GM18499 (cell line): Measurements from ENCODE around the gene ASPSCR1.

Source experiments
- ATAC-seq: cut with Tn5 transposase; IDR thresholded peaks from one replicate; pipeline ENCODE4 v1.9.1; 2021; ENCODE audit warnings: moderate number of reproducible peaks; ENCODE audit not compliant: insufficient read depth, unreplicated experiment

ASPSCR1 gene

GRCh38 chr17:81996757-81997441, 19.5 kb downstream of the ASPSCR1 start:
- ATAC-seq = no peak

DNA sequence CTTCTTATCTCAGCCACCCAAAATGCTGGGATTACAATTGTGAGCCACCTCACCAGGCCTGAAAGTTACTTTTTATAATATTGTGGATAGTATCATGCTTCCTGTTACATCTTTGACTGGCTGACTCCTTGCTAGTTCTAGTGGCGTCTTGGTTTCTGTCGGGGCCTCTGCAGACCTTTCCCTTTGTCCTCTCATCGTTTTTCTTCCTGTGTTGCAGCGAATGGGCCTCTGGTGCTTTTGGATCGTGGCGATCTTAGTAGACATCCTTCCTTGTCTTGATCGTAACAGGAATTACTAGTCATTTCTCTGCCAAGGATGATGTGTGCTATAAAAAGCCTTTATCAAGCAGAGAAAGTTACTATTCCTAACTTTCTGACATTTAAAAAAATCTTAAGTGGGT, 20.8 kb downstream of the ASPSCR1 start:
- no peak for ATAC-seq

GRCh38 chr17:81998691-81999438, 21.4 kb downstream of the ASPSCR1 start:
- ATAC-seq = no peak

DNA sequence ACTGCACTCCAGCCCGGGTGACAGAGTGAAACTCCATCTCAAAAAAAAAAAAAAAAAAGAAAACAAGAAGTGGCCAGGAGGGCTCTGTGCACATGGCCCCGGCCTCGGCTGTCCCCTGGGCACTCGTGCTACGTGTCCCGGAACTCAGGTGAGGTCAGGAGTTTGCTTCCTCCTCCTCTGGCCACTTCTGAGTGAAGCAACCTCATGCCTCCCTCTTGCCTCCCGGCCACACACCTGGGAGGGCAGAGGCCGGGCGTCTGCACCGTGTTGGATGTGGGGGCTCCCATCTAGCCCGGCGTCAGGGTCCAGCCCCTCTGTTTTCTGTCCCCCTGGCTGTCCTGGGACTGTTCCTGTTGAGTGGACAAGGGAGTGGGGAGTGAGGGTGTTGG, 22.2 kb downstream of the ASPSCR1 start:
- no peak for ATAC-seq

GRCh38 chr17:81999976-82000802, 22.8 kb downstream of the ASPSCR1 start:
- ATAC-seq = no peak

DNA sequence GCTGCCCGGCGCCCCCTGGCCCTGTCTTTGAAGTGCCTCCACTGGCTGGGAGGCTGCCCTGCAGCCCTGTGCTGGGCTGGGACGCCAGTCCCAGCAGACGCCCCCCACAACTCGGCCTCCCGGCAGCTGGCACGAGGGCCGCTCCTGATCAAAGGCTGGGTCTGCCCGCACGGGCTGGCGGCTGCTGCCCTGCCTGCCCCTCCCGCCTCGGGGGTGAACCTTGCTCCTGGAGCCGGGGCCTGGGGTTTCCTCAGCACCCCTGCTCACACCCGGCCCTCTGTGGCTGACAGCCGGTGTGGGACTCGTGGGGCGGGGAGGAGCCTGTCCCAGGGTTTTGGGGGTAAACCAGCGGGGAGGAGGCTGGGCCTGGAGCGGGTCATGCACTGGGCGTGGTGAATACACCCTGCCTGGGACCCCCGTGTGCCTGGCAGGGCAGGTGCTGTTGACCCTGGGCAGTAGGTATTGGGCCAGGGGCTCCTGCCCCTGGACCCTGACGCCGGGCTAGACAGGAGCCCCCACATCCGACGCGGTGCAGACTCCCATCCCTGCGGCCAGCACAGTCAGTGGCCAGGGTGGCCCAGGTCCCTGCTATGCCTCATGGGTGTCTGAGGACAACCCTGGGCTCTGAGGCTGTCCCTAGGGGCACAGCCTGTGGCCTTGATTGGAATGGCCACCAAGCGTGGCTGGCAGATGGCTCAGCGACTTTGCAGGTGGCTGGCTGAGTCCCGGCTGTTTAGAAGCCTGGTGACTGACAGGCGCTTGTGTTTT, 23.6 kb downstream of the ASPSCR1 start:
- no peak for ATAC-seq

DNA sequence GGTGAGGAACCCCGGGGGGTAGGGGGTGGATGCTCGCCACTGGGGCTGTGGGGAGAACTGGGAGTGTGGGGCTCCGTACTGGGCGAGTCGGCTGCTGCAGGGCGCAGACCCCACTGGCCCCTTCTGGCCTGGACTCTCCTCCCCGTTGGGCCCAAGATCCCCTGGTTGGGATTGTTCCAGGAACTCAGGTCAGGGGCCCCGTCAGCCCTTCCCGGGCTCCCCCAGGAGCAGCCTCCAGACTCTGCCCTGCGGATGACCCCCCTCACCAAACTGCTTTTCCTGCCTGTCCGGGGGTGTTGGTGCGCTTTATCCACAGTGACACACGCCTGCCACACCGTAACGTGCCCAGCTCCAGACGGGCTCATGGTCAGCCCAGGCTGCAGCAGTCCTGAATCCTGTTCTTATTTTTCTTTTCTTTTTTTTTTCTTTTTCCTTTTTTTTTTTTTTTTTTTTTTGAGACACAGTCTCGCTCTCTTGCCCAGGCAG, 24.2 kb downstream of the ASPSCR1 start:
- no peak for ATAC-seq

DNA sequence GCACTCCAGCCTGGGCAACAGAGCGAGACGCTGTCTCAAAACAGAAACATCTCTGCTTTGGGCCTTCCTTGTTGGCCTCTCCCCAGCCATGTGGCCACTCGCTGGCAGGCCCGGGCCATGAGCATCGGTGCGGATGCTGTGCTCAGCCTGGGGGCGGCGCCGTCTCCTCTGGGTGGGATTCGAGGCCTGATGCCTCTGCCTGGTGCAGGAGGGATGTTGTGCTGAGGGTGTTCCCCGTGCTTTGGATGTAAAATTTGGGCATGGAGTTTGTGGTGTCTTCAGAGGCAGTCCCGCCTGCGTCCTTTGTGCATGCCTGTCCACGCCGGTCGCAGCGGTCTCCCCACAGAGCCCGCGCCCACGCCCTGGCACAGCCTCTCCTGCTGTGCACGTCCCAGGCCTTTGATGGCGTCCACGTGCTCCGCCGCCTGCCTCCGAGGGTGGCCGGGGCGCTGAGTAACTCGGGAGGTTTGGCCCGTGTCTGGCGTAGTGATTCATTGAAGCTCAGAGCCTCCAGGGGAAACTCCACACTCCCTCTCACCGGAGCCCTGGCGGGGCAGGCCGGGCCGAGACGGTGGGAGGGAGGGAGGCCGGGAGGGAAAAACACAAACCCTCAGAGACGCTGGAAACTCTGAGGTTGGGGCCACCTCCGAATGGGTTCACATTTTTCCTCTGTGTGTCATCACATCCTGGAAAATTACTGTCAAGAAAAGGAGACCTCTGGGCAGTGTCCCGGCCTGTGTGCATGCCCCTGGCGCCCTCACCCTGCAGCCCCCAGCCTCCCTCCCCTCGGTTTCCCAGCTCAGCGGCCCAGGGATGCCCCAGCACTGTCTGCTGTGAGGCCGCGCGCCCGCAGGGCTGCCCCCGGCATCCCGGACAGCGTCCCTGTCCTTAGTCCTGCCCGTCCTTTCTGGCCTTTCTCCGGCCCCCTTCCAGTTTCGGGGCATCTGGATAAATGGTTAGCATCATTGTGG, 26.3 kb downstream of the ASPSCR1 start:
- ATAC-seq = no peak

DNA sequence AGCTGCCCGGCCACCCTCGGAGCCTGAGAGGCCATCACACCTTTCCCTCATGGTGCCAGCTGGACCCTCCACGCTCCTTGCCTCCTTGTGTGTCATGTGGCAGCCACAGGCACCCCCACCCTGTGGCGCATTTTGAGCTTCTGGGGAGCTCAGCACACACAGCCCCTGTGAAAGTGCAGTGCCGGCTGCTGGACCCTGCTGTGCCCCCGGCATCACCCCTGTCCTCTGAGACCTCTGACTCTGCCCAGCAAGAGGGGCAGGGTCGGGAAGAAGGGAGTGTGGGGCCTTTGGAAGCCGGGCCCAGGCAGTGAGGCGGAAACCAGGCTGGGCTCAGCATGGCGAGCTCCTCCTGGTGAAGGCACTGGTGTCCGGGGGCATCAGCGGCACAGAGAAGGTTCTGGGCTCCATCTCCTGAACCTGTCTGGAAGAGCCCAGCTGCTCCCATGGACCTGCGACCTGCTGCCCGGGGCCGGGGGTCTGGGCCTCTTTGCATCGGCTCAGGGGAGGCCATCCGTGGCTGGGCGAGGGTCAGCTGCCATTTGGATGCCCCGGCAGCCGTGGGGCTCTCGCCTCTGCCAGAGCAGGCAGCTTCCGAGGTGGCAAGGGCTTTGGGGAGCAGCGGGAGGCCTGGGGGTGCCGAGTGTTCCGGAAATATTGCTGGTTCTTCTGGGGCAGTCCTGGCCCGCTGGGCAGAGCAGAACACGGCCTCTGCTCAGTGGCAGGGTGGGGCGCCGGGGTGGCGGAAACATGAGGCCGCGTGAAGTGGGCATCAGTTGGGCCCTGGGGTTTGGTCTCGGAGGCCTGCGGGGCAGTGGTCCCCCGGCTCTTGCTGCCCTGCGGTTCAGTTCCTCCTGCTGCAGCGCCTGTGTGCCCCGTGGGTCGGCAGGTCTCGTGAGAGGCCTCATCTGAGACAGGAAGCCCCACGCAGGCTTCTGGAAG, 27.4 kb downstream of the ASPSCR1 start:
- ATAC-seq = no peak

GRCh38 chr17:82005701-82006348, 28.4 kb downstream of the ASPSCR1 start:
- ATAC-seq = no peak

- ATAC-seq = no peak
Observed at GRCh38 chr17:82006468-82007227, 29.2 kb downstream of the ASPSCR1 start.

DNA sequence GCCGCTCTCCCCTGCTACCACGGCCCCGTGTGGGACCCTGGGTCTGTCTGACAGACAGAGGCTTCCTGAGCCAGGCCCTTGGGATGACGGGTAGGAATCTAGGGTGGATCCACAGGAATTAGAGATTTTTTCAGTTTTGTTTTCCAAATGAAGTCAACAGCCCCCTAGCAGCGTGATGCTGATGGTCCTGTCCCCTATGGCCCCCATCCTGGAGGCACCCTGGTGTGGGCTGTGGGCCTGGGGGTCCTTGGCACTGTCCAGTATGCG, 29.7 kb downstream of the ASPSCR1 start:
- no peak for ATAC-seq

GRCh38 chr17:82007495-82008257, 30.2 kb downstream of the ASPSCR1 start:
- ATAC-seq = no peak

- ATAC-seq = no peak
Observed at GRCh38 chr17:82008258-82008940, 31.0 kb downstream of the ASPSCR1 start.

- ATAC-seq = no peak
Observed at GRCh38 chr17:82008941-82009405, 31.5 kb downstream of the ASPSCR1 start.

DNA sequence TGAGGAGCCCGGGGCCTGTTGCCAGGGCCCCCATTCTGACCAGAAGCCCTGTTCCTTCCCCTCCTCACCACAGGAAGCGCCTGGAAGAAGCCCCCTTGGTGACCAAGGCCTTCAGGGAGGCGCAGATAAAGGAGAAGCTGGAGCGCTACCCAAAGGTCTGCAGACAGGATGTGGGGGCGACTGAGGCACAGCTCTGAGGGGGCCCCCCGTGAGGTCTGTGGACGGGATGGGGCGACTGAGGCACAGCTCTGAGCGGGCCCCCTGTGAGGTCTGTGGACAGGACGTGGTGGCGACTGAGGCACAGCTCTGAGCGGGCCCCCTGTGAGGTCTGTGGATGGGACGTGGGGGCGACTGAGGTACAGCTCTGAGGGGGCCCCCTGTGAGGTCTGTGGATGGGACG, 32.0 kb downstream of the ASPSCR1 start:
- ATAC-seq = no peak
